A673 (cell line): ENCODE results near the gene KCNMA1. TPM values are rescaled to one million over a fixed set of nuclear protein-coding genes. Genes with fewer than 3 reads are reported as not detected.

Source experiments
- BruUV-seq: library from RNA; stranded (reverse); fragments of 400-500 nt; replicated peaks from 2 replicates; lab custom pipeline; 2021; lab: Mats Ljungman, UMichigan
- CTCF ChIA-PET: fragments of 300-600 bp; sonication (Branson Sonifier 250); formaldehyde crosslinking; loops from one replicate; lab custom pipeline; 2022; ENCODE audit warnings: antibody characterized with exemption; lab: Charles Lee
- POLR2A ChIA-PET: fragments of 300-600 bp; sonication (Branson Sonifier 250); formaldehyde crosslinking; loops from one replicate; lab custom pipeline; 2022; ENCODE audit warnings: antibody characterized with exemption; ENCODE audit not compliant: low non-redundant PET; lab: Charles Lee
- DNase-seq: peaks from one replicate; pipeline ENCODE4 v3.0.0-alpha.2; 2015; ENCODE audit warnings: low spot score
- H3K27ac ChIP-seq: fragments of 200-600 bp; sonication (generic); 2 replicates; pipeline ENCODE4 v1.5.1; 2016; ENCODE audit warnings: mixed run types, low read depth, mild to moderate bottlenecking, mixed read lengths, antibody characterized with exemption, low read length; ENCODE audit not compliant: poor library complexity, severe bottlenecking
- H3K27me3 ChIP-seq: fragments of 200-600 bp; sonication (generic); replicated peaks from 2 replicates; pipeline ENCODE4 v1.6.1; 2017; ENCODE audit warnings: mixed run types, low read depth, mild to moderate bottlenecking, mixed read lengths, antibody characterized with exemption, low read length; ENCODE audit not compliant: insufficient read depth, poor library complexity
- H3K36me3 ChIP-seq: fragments of 200-600 bp; sonication (generic); 2 replicates; pipeline ENCODE4 v1.6.1; 2016; ENCODE audit warnings: mixed run types, mild to moderate bottlenecking, mixed read lengths, antibody characterized with exemption, low read length; ENCODE audit not compliant: insufficient read depth, poor library complexity, severe bottlenecking
- H3K4me1 ChIP-seq: fragments of 200-600 bp; sonication (generic); 2 replicates; pipeline ENCODE4 v1.6.1; 2017; ENCODE audit warnings: mixed run types, mild to moderate bottlenecking, mixed read lengths, antibody characterized with exemption, low read length; ENCODE audit not compliant: insufficient read depth, poor library complexity, severe bottlenecking
- H3K4me3 ChIP-seq: fragments of 200-600 bp; sonication (generic); 2 replicates; pipeline ENCODE4 v1.5.1; 2016; ENCODE audit warnings: low read depth, mixed run types, mild to moderate bottlenecking, mixed read lengths, low read length; ENCODE audit not compliant: poor library complexity, severe bottlenecking
- H3K9me3 ChIP-seq: fragments of 200-600 bp; sonication (generic); 2 replicates; pipeline ENCODE4 v1.6.1; 2016; ENCODE audit warnings: mixed run types, low read depth, mild to moderate bottlenecking, mixed read lengths, antibody characterized with exemption, low read length; ENCODE audit not compliant: poor library complexity, severe bottlenecking
- CTCF ChIP-seq: fragments of 300-800, 200-600 bp; sonication (generic); conservative IDR thresholded peaks from 2 replicates; pipeline ENCODE4 v1.5.1; 2017; ENCODE audit warnings: low read depth, mild to moderate bottlenecking, antibody characterized with exemption, low read length, moderate library complexity, mixed read lengths
- EZH2 ChIP-seq: fragments of 200-600 bp; sonication (generic); IDR thresholded peaks from 2 replicates; pipeline ENCODE4 v1.6.1; 2017; ENCODE audit warnings: borderline replicate concordance, low read depth, mild to moderate bottlenecking, mixed read lengths, antibody characterized with exemption, low read length; ENCODE audit not compliant: poor library complexity, severe bottlenecking
- intact Hi-C: fragments of 100-400 bp; cut with micrococcal nuclease; formaldehyde crosslinking; loops from one replicate; pipeline ENCODE4 v1.10.0; 2022; ENCODE audit not compliant: unreplicated experiment
- total RNA-seq: library from RNA; stranded (reverse); gene quantifications from 2 replicates; pipeline ENCODE4 v1.2.3, GENCODE V29; 2021

The KCNMA1 gene
- total RNA-seq, 1 experiment from 2014 or later, result 0.84 TPM

GRCh38 chr10:77371421-77371820, 266.2 kb downstream of the KCNMA1 start:
- no peaks in the 10 kb centered on the region for H3K36me3 ChIP-seq
- H3K9me3 ChIP-seq, result no peaks in the 10 kb centered on the region
- no peaks in the 10 kb centered on the region for H3K27me3 ChIP-seq
- ChIA-PET CTCF (no interaction called here), POLR2A (no interaction called here)
- no peak overlapping the region for H3K27ac ChIP-seq
- no TSS peak for BruUV-seq
- intact Hi-C loops, result no loop called here
- no peaks in the 10 kb centered on the region for H3K4me1 ChIP-seq
- no peak overlapping the region for H3K4me3 ChIP-seq
- DNase-seq, result no peak
- no peak for TF ChIP-seq CTCF
- no peak for TF ChIP-seq EZH2

GRCh38 chr10:77368006-77368405, 269.6 kb downstream of the KCNMA1 start:
- ChIA-PET POLR2A (no interaction called here), CTCF (no interaction called here)
- no peaks in the 10 kb centered on the region for H3K9me3 ChIP-seq
- no peak overlapping the region for H3K27ac ChIP-seq
- H3K36me3 ChIP-seq, result no peaks in the 10 kb centered on the region
- intact Hi-C loops, result no loop called here
- peaks cover 8% of the 10 kb centered on the region for H3K27me3 ChIP-seq
- no TSS peak for BruUV-seq
- H3K4me3 ChIP-seq, result no peak overlapping the region
- no peaks in the 10 kb centered on the region for H3K4me1 ChIP-seq
- no peak for TF ChIP-seq CTCF
- no peak for TF ChIP-seq EZH2
- no peak for DNase-seq

GRCh38 chr10:77363210-77363609, 274.4 kb downstream of the KCNMA1 start:
- Histone ChIP-seq H3K4me1 (no peaks in the 10 kb centered on the region), H3K27ac (no peak overlapping the region), H3K36me3 (no peaks in the 10 kb centered on the region), H3K9me3 (no peaks in the 10 kb centered on the region), H3K27me3 (peaks cover 8% of the 10 kb centered on the region), H3K4me3 (no peak overlapping the region)
- no peak for DNase-seq
- ChIA-PET CTCF (no interaction called here), POLR2A (no interaction called here)
- no TSS peak for BruUV-seq
- intact Hi-C loops, result no loop called here
- TF ChIP-seq EZH2 (no peak), CTCF (no peak)
